GM19240 (cell line): ENCODE data around the gene PLEKHA6.
"Not testable (repeated sequence)": the region's sequence is repeated elsewhere in the genome, so short reads cannot be mapped to it uniquely, and the experiment has no call there.

Source experiments
- DNase-seq: peaks from one replicate; pipeline ENCODE4 v3.0.0; 2011; ENCODE audit warnings: low spot score; ENCODE audit not compliant: insufficient read length

PLEKHA6 gene

DNA sequence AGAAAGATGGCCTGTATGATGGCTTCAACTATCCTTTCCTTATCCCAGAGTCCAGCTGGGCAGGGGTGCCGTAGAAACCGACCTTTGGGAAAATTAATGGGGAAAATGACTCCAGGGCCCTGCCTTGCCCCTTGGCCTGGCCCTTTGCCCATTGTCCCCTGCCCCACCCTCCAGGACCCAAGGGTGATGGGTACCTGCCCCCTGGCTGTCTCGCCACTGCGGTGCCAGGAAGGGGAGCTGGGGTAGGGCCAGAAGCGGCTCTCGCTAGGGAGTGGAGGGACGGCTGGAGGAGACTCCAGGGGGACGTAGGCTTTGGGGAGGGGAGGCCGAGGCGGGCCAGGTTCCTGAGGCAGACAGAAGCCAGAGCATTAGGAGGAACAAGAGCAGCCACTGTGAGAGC lies 116.8 kb downstream of the PLEKHA6 start:
- DNase-seq = no peak

DNA sequence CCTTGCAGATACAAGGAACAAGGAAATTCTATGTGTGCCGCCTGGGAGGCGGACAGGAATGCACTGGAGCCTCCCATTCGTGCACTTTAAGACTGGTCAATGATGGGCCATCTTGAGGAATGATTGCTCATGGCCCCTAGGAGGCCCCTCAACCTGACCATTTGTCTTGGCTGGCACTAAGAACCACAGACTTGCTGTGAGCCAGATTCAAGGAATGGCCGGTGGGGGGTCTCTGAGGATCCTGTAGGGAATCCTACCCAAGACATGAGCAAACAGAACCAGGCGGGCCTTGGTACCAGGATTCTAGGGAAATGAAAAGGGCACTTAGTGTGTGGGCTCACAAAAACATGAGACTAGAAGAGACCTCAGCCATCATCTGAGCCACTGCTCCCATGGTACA lies 117.8 kb downstream of the PLEKHA6 start:
- no peak for DNase-seq

DNA sequence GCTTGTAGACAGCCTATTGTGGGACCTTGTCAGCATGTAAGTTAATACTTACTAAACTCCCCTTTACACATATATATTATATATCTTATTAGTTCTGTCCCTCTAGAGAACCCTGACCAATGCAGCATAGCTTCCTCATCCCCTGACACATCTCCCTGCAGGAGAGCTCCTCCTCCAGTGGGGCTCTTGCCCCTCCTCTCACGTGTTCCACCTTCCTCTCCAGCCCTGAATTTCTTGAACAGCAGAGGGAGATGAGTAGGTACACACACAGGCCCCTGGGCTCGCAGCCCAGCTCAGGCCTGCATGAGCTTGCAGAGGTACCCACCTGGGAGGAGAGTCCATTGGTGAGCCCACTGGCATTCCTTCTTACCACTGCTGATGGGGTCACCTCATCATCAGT lies 118.7 kb downstream of the PLEKHA6 start:
- no peak for DNase-seq

DNA sequence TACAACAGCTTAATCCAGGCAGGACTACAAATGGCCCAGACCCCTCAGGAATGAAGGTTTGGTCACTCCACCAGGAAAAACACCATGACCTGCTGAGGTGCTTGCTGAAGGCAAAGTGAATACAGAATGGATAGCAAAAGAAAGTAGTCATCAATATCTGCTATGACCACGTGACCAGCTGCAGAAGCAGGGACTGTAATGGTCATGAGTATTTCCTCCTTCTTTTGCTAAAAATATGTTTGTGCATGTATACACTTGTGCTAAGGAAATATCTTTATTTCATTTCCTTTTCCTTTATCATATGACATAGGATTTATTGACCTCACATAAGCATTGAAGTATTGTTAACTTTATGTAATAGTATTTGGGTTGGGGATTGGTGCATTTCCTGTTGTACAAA lies 119.5 kb downstream of the PLEKHA6 start:
- no peak for DNase-seq

DNA sequence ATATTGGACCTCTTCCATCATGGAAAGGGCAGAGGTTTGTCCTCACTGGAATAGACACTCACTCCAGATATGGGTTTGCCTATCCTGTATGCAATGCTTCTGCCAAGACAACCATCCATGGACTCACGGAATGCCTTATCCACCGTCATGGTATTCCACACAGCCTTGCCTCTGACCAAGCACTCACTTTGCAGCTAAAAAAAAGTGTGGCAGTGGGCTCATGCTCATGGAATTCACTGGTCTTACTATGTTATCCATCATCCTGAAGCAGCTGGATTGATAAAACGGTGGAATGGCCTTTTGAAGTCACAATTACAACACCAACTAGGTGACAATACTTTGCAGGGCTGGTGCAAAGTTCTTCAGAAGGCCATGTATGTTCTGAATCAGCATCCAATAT lies 120.3 kb downstream of the PLEKHA6 start:
- DNase-seq = not testable (repeated sequence)

DNA sequence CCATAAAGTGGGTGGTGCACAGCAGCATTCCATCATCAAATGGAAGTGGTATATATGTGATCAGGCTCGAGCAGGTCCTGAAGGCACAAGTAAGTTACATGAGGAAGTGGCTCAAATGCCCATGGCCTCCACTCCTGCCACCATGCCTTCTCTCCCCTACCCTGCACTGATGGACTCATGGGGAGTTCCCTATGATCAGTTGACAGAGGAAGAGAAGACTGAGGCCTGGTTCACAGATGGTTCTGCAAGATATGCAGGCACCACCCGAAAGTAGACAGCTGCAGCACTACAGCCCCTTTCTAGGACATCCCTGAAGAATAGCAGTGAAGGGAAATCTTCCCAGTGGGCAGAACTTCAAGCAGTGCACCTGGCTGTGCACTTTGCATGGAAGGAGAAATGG lies 121.2 kb downstream of the PLEKHA6 start:
- not testable (repeated sequence) for DNase-seq

DNA sequence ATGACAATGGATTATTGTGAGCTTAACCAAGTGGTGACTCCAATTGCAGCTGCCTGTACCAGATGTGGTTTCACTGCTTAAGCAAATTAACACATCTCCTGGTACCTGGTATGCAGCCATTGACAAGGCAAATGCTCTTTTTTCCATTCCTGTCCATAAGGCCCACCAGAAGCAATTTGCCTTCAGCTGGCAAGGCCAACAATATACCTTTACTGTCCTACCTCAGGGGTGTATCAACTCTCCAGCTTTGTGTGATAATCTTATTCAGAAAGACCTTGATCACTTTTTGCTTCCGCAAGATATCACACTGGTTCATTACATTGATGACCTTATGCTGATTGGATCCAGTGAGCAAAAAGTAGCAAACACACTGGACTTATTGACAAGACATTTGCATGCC lies 122.2 kb downstream of the PLEKHA6 start:
- DNase-seq = not testable (repeated sequence)

DNA sequence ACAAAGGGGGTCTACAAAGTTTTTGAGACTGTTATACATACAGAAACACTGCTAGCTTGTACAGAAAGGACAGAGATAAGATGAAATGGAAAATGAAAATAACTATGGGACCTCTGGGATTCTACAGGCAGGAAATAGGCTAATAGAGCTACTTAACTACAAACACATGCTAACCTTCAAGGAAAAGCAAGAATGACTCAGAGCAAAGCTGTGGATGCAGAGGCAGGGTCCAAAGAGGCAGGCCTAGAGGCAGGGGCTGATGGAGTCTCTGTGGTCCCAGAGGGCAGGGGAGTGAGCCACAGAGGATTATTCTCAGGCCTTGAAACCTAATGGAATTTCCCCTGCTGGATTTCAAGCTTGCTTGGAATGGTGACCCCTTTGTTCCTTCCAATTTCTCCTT lies 127.2 kb downstream of the PLEKHA6 start:
- DNase-seq = no peak

DNA sequence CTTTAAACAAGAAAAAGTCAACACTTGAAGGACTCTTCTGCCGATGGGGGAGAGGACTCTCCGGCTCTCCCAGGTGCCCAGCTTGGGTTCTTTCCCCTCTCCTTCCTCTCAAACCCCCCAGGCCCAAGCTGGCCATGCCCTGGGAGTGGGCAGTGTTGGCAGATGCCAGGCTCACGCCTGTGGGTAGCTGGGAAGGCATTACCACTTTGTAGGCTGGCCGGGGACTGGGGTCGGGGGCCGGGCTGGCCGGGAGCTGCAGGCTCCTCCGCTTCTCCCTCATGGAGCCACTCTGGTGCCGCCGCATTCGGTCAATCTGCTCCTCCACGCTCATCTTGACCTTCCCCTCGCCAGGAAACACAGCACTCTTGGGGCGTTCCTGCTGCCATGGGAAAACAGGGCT lies 129.5 kb downstream of the PLEKHA6 start:
- no peak for DNase-seq

DNA sequence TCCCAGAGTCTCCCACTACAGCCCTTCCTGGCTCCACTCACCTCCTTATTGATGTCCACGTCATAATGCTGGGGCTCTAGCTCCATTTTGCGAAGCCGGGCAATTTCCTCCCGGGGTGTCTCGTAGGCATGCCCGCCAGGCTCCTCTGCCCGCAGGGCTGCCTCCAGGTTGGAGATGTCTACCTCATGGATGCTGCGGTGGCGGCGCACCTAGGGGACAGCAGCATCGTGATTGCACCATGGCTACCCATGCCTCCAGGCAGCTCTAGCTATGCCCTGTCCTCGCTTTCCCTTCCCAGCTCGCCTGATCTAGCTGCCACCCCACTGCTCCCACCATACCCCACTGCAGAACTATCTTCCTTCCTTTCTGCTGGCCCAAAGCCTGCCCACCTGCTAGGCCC lies 130.8 kb downstream of the PLEKHA6 start:
- DNase-seq = no peak

DNA sequence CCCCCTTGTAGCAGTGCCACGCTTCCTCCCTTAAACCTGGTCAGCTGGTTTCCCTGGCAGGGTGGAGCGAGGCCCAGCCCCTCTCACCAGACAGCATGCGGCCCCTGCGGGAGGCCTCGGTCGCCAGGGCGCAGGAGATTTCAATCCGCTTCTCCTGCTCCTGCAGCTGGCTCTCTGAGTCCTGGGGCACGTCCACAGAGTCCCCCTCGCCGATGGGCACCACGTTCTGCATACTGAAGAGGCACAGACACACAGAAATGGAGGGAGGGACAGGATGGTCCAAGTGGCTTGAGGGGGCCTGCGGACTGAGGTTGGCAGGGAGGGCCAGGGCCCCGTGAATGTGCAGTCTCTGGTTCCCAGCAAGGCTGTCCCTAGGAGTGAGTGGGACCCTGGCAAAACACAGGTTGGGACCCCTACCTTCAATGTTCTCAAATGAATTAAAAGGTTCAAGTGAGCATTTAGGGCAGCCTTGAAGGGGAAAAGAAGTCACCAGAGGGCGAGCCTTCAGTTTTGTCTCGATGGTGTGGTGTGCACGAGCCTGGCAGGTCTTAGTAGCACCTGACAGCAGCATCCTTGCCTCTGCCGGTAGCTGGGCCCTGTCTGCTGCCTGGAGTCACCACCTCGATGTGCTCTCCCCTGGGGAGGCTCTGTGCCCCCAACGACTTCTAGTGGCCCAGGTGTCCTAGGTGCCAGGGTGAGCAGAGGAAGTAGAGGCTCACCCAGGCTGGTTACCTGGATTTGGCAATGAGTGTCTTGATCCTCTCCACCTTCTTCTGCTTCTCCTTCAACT lies 131.5 kb downstream of the PLEKHA6 start:
- DNase-seq = no peak

DNA sequence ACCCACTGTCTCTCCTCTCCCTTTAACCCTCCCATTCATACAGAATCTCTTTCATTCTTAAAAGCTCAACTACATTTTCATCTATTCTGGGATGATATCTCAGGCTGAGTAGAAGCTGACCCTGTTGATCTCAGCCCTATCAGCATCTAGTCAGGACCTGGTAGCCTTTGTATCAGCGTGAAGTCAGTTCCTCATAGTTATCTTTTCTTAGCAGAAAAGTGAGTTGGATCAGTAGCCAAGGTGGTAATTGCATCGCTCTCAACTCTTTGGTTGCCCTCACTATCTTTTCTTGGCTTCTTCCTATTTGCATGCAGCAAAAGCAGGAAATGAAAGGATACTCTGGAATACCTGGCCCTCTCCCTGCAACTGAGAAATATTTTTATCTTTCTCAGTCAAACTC lies 132.4 kb downstream of the PLEKHA6 start:
- DNase-seq = no peak

DNA sequence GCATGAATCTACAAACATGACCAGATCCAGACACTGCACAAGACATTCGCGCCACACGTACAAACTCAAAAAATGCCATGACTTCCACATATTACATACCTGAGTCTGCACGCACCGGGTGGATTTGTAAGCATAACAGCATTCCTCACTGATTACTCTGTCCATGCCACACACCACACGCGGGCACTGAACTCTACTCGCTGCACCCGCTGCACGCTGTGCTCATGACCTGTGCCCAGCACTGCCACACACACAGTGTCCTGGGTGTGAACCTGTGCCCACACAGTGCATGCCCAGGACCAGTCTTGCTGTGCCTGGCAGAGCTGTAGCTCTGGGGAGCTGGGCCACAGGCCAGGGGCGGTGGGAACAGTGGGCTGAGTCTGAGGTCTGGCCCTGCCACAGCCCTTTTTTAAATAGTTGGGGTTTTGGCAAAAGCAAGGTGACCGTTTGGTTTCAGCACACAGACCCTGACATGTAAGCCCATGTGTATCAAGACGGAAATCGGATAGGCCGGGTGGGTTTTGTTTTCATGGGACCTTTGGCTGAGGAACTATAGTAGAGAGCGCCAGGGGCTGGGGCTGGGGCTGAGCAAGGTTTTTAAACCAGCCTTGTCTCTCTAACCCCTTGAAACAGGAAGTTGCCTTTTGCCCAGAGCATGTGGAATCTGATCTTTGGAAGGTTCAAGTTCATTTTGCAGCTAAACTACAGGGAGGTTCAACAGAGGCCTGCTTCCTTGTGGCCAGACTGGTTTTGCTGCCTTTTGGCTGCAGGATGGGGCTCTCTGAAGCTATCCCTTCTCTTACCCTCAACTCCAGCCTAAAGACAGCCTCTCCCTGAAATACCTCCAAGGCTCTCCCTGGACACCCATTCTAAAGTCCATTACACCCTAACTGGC lies 133.6 kb downstream of the PLEKHA6 start:
- no peak for DNase-seq

DNA sequence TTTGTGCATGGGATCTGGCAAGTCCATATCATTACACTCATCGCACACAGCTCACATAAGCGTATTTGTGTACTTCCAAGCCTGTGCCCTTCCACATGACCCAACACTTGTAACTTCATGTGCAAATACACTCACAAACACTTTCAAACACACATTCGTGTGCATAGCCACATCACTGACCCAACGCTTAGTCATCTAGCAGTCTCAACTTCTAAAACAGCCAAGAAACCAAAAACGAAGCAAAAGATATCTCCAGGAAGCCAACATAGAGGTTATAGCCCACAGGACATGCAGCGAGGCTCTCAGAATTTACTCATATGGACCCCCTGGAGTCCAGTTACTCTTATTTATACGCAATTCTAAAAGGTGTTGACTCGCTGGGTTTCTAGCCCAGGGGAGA lies 135.1 kb downstream of the PLEKHA6 start:
- no peak for DNase-seq

DNA sequence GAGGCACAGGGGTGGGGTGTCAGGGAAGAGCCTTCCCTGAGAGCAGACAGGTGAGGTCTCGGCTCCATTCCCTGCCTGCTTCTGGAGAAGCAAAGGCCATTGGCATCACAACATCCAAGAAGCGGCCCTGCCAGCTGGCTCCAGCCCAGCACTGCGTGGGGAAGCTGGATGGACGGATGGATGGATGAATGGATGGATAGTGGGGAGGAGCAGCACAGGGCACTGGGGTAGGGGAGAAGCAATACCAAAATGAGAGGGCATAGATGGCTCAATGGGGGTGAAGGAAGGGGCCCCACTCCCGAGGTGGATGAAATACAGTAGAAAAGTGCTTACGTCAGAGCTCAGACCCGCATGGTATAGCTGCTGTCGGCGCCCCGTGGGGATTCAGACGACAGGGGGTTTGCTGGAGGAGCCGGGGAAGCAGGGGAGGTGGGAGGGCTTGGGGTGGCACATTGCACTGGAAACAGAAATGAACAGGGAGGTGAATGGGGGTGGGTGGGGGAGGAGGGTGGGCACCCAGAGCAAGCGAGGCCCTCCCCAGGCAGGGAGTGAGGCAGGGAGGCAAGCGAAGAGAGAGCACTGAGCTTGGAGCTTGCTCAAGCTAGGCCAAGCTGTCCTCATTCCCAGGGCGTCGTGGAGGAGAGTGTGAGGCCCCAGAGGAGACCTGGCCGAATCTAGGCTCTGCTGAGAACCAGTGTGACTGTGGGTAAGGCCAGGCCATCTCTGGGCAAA lies 136.4 kb downstream of the PLEKHA6 start:
- DNase-seq = no peak

DNA sequence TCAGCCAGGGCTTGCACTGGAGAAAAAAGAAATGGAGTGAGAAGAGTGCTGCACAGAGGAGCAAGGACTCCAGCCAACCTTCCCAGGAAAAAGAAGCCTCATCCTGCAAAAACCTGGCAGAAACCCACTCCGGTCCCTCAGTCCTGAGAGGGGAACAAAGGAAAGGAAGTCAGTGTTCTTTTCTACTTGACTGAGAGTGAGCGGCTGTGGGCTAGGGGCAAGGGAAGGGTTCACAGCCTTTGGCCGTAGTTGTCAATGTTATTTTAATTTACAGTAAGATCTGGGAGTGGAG lies 137.0 kb downstream of the PLEKHA6 start:
- no peak for DNase-seq

DNA sequence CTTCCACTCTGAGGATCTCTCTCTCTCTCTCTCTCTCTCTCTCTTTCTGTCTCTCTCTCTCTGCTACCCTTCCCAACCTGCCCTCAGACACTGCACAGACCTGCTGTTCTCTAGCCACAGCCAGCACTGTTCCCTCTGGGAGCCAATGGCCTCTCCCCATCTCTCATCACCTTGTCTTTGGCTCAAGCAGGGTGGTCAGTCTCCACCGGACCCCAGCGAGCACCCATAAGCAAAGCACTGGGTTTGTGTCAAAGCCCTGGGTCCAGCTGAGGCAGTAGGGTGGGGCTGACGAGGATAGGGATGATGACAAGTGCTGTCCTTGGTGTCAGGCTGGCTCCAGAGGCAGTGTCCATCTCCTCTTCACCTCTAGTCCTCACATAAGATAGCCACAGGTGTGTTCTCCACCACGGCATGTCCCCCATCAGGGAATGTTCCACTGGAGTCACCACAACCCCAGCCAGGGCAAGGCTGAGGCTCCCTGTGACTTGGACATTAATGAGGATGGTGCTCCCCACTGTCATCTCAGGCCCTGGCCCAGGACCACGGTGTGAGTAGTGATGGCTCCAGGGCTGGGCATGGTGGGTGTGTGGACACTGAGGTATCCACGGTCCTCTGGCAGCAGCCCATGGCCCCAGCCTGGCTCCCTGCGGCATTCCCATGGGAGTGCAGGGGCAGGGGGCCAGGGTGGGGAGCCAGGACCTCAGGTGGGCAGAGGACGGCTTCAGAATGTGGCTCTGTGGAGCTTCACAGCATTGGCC lies 137.5 kb downstream of the PLEKHA6 start:
- no peak for DNase-seq

DNA sequence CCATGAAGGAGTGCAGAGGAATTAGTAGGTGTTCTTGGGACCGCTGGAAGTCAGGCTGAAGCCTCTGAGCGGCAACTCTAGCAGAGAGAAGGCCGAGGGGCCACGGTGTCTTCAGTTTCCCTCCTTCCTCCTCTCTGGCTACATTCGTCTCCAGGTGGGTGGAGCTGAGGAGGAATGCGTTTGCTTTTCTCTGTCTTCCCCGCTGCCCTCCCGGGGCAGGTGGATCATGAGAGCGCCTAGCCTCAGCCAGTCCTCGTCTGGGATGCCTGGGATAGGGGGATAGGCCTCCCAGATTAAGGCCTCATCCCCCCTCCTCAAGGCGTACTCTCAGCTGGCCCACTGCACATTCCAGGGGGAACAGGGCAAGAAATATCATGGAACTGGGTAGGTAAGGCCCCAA lies 138.5 kb downstream of the PLEKHA6 start:
- DNase-seq = no peak

DNA sequence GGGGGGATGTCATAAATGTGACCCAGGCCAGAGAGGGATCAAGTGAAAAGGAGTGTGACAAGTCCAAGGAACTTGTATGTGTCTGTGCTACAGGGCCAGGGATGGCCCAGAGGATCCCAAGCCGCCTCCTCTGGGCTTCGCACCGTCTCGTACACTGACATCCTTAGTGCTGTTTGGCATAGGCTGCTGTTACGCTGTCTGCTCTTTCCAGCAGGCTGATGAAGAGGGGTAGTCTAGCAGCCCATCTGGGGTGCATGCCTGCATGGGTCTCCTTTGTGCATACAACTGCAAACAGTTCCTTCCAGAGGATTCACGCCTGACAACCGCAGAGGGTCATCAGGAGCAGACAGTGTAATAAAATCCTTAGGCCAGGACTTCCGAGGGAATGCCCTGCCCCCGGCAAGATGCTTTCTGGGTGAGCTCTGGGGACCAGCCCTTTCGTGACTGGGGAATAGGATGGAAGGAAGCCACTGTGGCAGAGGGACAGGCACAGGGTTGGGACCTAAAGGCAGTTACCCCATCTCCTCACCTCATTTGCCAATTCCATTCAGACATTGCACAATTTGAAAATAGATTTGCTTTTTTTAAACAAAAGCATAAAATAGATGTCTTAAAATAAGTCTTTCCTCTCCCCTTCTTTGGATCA lies 139.6 kb downstream of the PLEKHA6 start:
- DNase-seq = no peak

DNA sequence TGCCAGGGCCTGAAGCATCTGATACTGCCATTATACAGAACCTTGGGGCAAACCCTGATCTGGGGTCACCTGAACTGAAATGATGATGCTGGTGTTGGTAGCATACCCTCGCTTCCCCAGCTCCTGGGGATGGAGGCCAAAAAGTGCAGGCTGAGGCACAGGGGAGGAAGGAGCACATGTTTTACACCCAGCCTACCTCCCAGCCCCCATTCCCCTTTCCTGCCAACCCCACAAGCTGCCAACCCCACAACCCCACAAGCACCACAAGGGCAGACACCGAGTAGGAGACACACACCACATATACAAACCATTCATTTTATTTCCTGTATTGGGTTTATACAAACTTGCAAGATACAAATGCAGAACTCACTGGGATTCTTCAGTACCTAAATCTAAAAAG lies 141.2 kb downstream of the PLEKHA6 start:
- no peak for DNase-seq

DNA sequence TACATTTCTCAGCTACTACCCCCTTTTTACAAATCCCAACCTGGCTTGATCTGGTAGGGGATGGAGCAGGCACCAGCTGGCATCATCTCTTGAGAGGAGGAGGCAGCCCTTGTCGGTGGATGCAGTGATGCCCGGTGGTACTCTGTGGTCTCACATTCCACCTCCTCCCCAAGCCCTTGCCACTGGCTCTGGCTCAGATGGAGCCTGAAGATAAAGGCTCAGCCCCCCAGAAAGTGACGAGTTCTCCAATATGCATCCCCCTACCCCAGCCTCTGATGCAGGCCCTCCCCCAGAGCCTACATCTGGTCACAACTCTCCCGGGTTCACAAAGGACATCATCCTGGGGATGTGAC lies 142.1 kb downstream of the PLEKHA6 start:
- DNase-seq = no peak
